Fibroblast of peridontal ligament (primary cell): ENCODE data around the gene NFATC4.

Experiments
- DNase-seq: peaks from one replicate; pipeline ENCODE4 v3.0.0-alpha.2; 2010; ENCODE audit errors: extremely low read depth

Gene NFATC4

DNA sequence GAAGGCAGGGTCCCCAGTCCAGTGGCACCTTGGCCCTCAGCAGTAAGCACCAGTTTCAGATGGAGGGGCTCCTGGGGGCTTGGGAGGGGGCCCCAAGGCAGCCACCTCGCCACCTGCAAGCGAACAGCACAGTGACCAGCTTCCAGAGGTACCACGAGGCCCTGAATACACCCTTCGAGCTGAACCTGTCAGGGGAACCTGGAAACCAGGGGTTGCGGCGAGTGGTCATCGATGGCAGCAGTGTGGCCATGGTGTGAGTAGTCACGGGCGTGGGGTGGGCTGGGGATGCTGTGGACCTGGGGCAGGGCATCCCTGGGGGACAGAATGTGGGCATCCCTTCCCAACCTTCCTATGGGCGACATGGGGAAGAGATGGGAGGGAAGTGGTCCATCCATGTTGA lies 42.0 kb downstream of the NFATC4 start:
- DNase-seq = no peak

- DNase-seq = peak; percentile 68
These were observed 43.7 kb downstream of the NFATC4 start for GRCh38 chr14:24411443-24412389.

DNA sequence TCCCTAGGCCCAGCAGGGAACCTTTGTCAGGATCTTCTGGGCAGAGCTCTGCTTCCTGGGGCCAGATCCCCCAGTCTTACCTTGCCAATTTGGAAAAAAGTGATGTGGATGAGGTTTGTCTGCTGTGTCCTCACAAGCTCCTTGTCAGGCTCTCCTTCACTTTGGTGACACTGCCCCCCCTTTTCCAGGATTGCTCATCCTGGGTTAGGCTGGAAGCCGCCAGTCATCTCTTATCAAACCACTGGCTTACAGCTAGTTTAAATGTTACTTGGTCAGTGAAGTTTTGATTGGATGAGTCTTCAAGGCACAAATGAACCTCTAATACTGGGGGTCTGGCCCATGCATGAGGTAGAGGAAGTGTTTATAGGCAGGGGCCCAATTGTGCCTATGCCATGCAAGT lies 46.1 kb downstream of the NFATC4 start:
- no peak for DNase-seq

GRCh38 chr14:24414732-24415420 lies 46.9 kb downstream of the NFATC4 start:
- DNase-seq = no peak

DNA sequence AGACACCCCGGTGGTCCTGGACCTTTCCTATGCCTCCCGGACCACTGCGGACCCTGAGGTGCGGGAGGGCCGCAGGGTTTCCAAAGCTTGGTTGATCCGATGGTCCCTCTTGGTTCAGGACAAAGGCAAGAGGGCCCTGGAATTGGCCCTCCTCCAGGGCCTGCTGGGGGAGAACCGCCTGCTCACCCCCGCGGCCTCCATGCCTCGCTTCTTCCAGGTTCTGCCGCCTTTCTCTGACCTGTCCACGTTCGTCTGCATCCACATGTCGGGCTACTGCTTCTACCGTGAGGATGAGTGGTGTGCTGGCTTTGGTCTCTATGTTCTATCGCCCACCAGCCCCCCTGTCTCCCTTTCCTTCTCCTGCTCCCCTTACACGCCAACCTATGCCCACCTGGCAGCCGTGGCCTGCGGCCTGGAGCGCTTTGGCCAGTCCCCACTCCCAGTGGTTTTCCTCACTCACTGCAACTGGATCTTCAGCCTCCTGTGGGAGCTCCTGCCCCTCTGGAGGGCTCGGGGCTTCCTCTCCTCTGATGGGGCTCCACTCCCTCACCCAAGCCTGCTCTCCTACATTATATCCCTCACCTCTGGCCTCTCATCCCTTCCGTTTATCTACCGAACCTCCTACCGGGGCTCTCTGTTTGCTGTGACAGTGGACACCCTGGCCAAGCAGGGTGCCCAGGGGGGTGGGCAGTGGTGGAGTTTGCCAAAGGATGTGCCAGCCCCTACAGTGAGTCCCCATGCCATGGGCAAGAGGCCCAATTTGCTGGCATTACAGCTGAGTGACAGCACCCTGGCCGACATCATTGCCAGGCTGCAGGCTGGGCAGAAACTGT lies 47.7 kb downstream of the NFATC4 start:
- no peak for DNase-seq

DNA sequence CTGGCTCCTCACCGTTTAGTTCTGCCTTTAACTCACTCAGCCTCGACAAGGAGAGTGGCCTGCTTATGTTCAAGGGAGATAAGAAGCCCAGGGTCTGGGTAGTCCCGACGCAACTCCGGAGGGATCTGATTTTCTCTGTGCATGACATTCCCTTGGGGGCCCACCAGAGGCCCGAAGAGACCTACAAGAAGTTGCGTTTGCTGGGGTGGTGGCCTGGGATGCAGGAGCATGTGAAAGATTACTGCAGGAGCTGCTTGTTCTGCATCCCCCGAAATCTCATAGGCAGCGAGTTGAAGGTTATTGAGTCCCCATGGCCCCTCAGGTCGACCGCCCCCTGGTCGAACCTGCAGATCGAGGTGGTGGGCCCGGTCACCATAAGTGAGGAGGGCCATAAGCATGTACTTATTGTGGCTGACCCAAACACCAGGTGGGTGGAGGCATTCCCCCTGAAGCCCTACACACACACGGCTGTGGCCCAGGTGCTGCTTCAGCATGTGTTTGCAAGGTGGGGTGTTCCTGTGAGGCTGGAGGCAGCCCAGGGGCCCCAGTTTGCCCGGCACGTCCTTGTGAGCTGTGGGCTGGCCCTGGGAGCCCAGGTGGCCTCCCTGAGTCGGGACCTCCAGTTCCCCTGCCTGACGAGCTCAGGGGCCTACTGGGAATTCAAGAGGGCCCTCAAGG lies 48.4 kb downstream of the NFATC4 start:
- no peak for DNase-seq

GRCh38 chr14:24416932-24417619 lies 49.1 kb downstream of the NFATC4 start:
- DNase-seq = no peak

- no peak for DNase-seq
These were observed 50.0 kb downstream of the NFATC4 start for GRCh38 chr14:24417832-24418491.

DNA sequence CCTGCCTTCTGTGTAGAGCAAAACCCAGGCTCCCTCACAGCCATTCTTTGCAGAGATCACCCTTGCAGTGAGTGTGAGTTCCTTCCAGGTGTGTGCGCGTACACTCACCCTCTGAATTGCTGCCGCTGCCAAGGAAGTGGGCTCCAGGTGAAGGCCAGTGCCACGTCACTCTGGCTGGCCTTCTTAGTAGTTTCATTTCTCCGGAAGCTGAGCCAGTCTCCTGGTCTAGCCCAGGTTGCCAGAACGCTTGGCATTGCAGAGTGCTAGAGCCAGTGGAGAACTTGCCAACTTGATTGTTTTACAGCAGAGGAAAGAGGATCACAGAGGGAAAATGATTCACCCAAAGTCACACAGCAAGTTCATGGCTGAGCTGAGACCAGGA lies 50.5 kb downstream of the NFATC4 start:
- DNase-seq = no peak

GRCh38 chr14:24422261-24422660 lies 54.3 kb downstream of the NFATC4 start:
- peak; percentile 49 for DNase-seq

GRCh38 chr14:24422694-24423601 lies 55.0 kb downstream of the NFATC4 start:
- DNase-seq = no peak

DNA sequence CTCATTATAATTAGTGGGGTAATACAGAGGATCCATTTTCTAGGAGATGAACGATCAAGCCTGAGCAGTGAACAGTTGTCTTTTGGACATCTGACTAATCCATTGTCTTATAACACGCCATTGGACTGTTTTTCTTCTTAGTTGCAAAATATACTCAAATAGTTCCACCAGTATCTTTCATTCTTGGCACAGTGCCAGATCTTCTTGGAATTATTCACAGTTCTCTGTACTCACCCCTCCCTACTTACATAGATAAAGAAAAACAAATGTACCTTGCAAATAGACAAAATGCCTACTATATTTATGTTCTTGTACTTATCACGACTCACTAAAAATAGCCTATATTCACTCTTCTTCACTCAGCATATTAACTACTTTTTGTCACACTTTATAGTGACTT lies 57.7 kb downstream of the NFATC4 start:
- peak; percentile 79 for DNase-seq

GRCh38 chr14:24426150-24426911 lies 58.3 kb downstream of the NFATC4 start:
- no peak for DNase-seq

DNA sequence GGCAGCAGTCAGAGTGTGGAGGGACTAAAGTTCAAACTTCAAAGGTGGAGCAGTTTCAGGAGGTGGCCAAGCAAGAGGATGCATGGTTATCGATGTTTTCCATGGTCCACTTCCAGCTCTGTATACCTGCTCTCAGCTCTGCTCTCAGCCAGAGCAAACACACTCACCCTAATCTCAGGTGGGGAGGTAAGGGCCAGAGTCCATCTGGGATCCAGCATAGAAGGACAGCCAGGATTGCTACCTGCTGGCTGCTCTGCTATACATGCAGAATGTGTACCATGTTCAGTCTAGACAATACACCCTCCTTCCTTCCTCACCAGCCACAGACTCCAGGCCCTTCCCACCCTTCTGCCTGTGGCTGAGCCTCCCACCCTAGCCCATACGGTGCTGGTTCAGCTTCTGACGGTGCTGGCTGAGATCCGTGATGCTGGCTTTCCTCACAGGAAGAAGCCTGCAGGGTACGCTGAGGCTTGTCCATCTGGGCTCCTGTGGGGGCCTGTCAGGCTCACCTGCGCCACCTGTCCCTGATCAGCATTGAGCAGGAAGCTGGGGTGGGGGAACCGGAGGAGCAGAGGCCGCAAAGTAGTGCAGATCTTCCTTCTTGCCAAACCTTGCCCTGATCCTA lies 59.0 kb downstream of the NFATC4 start:
- no peak for DNase-seq

- DNase-seq = no peak
These were observed 59.8 kb downstream of the NFATC4 start for GRCh38 chr14:24427537-24428508.

DNA sequence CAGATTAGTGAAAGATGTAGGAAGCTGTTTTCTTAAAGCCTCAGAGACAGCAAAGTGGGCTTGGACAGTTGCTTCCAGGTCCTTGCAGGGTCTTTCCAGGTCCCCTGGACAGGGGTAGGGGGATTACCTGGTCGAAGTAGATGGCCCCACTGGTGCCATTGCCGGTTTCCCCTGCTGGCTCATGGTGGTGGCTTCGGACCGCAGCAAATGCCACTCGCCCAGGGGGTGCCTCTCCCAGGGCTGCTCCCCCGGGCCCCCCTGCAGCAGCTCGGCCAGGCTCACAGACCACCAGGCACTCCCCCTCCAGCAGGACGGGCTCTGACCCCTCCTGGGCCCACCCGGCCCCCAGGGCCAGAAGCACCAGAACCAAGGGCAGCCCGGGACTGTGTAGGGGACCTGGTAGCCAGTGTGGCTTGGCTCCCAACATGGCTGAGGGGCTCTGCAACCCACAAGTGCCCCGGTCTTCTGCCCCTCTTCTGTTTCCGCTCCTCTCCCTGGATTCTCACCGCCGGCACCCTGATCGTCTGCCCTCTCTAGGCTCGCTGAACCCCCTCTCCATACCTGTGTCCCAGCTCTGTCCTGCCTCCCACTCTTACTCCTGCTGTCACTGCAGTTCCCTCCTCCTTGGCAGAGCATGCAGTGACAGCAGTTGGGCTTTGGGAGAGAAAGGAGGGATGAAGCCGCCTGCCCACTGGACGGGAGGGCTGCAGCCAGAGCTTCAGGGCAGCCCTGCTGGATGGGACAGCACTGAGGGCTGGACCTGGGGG lies 60.8 kb downstream of the NFATC4 start:
- no peak for DNase-seq
